Gastrocnemius medialis (tissue), 4 donors: ENCODE measurements around the gene MXRA8. TPM values are rescaled to one million over a fixed set of nuclear protein-coding genes. Genes with fewer than 3 reads are reported as not detected.

Source experiments
- ATAC-seq, 2 donors: fragments of 150-250 bp; one replicate each; pipeline ENCODE4 v1.9.1; 2016
- DNase-seq, 2 donors: peaks; one replicate each; pipeline ENCODE4 v3.0.0-alpha.2; 2019
- H3K27ac ChIP-seq, 4 donors: fragments of 200-600 bp; sonication (generic); 1 replicate in 1 of 4; 2 replicates in 3 of 4; pipeline ENCODE4 v1.5.1; 2016 to 2018; ENCODE audit warnings: mild to moderate bottlenecking in 2 of 4, moderate library complexity in 1 of 4
- H3K27me3 ChIP-seq, 3 donors: fragments of 200-600 bp; sonication (generic) in 2 of 3; 1 replicate in 1 of 3; 2 replicates in 2 of 3; pipeline versions ENCODE4 v1.5.1 to v1.6.0; 2016 to 2019; ENCODE audit warnings: mild to moderate bottlenecking in 1 of 3, moderate library complexity in 1 of 3
- H3K36me3 ChIP-seq, 2 donors: fragments of 200-600 bp; sonication (generic) in 1 of 2; one replicate each; pipeline ENCODE4 v1.5.1; 2017 to 2018
- H3K4me1 ChIP-seq, 2 donors: fragments of 200-600 bp; sonication (generic) in 1 of 2; one replicate each; pipeline ENCODE4 v1.5.1; 2016 to 2017; ENCODE audit warnings: mild to moderate bottlenecking in 2 of 2
- H3K4me3 ChIP-seq, 4 donors: fragments of 200-600 bp; sonication (generic) in 3 of 4; 1 replicate in 1 of 4; 2 replicates in 3 of 4; pipeline ENCODE4 v1.5.1; 2016 to 2019; ENCODE audit warnings: mild to moderate bottlenecking in 2 of 4
- H3K9me3 ChIP-seq, 3 donors: fragments of 200-600 bp; sonication (generic) in 2 of 3; 1 replicate in 1 of 3; 2 replicates in 2 of 3; pipeline ENCODE4 v1.5.1; 2016 to 2019
- POLR2A ChIP-seq, 2 donors: fragments of 450-650 bp; IDR thresholded peaks; one replicate each; pipeline ENCODE4 v1.6.1; 2017; ENCODE audit warnings: antibody characterized with exemption in 2 of 2, mild to moderate bottlenecking in 2 of 2, moderate library complexity in 2 of 2
- in situ Hi-C, 4 donors: fragments of 200-750 bp; cut with MboI; loops; one replicate each; pipeline versions ENCODE4 v1.15.0 to v1.8.0; 2017; ENCODE audit warnings: low sequenced_read_pairs in 4 of 4
- intact Hi-C: fragments of 100-400 bp; cut with DNase I; formaldehyde crosslinking; loops from one replicate; pipeline ENCODE4 v1.15.1; 2023; ENCODE audit warnings: low total_unique reads
- total RNA-seq, 4 donors: library from RNA; depleted of rRNA; stranded (reverse); fragments of >200 nt; gene quantifications; one replicate each; pipeline versions ENCODE4 v1.1.0 to v1.2.3, GENCODE V29; 2016
- TF ChIP-seq, protein P1 (sequence below), 5 experiments: fragments of 450-650 bp in 3 of 5; fragments of 200-600 bp in 2 of 5; sonication (generic) in 2 of 5; IDR thresholded peaks in 4 of 5; conservative IDR thresholded peaks in 1 of 5; 1 replicate in 4 of 5; 2 replicates in 1 of 5; pipeline ENCODE4 v1.5.1; 2016 to 2019; ENCODE audit warnings: antibody characterized with exemption in 5 of 5, mild to moderate bottlenecking in 3 of 5, moderate library complexity in 3 of 5

The MXRA8 gene
- total RNA-seq, 4 donors from 2014 or later, result 13.9 to 41.9 (median 34.2) TPM

DNA sequence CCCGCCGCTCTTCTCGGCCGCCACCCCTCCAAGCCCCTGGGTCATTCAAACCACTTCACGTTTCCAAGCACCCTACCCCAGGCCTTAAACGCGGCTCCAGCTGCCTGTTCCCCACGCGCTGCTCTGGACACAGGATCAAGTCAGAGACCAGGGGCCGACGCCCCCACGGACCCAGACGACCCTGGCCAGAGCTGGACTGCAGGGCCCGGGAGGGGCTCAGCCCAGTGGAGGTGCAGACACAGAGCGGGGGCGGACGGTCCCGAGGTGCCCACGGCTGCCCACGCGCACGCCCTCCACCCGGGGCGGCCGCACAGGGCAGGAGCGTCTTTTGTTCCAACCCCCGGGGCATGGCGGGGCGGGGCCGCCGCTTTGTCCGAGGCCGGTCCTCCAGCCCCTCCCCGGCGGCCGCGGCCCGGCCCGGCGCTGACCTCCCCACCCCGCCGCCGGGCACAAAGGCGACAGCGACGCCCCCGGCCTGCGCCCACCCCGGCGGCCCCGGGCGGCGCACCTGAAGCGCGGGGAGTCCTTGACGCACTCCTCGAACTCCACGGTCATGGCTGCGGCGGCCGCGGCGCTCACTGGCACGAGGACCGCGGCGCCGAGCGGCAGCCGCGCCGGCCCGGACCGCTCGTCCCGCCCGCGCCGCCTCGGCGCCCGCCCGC, 51.0 kb downstream of the MXRA8 start:
- ATAC-seq (peak; percentile 15 to 16), DNase-seq (no peak)
- Histone ChIP-seq H3K27ac (peak overlapping the region; percentile 88 to 100 (median 96)), H3K4me3 (peak overlapping the region; percentile 57 to 92 (median 74)), H3K36me3 (peaks cover 0 to 11% of the 10 kb centered on the region in 2 donors), H3K9me3 (no peaks in the 10 kb centered on the region), H3K4me1 (peaks cover 38 to 46% of the 10 kb centered on the region in 2 donors), H3K27me3 (no peaks in the 10 kb centered on the region)
- in situ Hi-C loops (no loop called here), intact Hi-C loops (loop anchor here (2.0 kb wide), 1 partner anchor 35 kb away; the partner anchor contains the start of gene UBE2J2)
- TF ChIP-seq, protein P1, sequence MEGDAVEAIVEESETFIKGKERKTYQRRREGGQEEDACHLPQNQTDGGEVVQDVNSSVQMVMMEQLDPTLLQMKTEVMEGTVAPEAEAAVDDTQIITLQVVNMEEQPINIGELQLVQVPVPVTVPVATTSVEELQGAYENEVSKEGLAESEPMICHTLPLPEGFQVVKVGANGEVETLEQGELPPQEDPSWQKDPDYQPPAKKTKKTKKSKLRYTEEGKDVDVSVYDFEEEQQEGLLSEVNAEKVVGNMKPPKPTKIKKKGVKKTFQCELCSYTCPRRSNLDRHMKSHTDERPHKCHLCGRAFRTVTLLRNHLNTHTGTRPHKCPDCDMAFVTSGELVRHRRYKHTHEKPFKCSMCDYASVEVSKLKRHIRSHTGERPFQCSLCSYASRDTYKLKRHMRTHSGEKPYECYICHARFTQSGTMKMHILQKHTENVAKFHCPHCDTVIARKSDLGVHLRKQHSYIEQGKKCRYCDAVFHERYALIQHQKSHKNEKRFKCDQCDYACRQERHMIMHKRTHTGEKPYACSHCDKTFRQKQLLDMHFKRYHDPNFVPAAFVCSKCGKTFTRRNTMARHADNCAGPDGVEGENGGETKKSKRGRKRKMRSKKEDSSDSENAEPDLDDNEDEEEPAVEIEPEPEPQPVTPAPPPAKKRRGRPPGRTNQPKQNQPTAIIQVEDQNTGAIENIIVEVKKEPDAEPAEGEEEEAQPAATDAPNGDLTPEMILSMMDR (IDR thresholded peaks at IDR 0.05 in 4 of 5, conservative IDR thresholded peaks at IDR 0.05 in 1 of 5), result no peak
- TF ChIP-seq POLR2A (IDR thresholded peaks at IDR 0.05), result peak; percentile 66 to 74

DNA sequence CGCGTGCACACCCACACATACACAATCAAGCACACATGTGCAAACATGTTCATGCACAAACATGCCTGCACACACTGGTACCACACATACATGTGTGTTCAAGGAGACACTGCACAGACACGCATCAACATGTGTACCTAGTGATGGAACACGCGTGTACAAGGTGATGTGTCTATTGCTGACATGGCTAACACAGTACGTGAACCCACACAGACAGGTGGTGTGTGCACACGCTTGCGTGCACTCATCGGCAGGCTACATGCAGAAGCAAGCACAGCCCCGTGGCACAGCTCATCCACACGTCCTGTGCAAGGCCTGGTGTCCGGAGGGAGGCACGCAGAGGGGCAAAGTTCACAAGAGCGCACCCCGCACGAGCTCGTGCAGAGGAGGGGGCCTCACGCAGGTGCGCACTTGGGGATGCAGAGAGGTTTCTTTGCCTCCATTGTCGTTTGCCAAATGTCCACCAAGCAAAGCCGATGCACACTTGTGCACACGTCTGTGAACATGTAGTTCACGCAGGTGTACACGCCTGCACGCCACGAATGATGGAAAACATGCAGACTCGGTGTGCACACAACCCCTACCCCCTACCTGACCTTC, 51.6 kb downstream of the MXRA8 start:
- DNase-seq, result no peak
- ATAC-seq, result no peak
- intact Hi-C loops, result loop anchor here (2.0 kb wide), 1 partner anchor 34 kb away; the partner anchor contains the start of gene UBE2J2
- Histone ChIP-seq H3K27ac (peak overlapping the region; percentile 88 to 100 (median 96)), H3K4me3 (peak overlapping the region; percentile 57 to 92 (median 74)), H3K36me3 (peaks cover 0 to 8% of the 10 kb centered on the region in 2 donors), H3K4me1 (peaks cover 38 to 46% of the 10 kb centered on the region in 2 donors), H3K27me3 (no peaks in the 10 kb centered on the region), H3K9me3 (no peaks in the 10 kb centered on the region)
- TF ChIP-seq POLR2A (IDR thresholded peaks at IDR 0.05), result no peak
- TF ChIP-seq, protein P1 (IDR thresholded peaks at IDR 0.05 in 4 of 5, conservative IDR thresholded peaks at IDR 0.05 in 1 of 5), result no peak
- in situ Hi-C loops, result no loop called here

DNA sequence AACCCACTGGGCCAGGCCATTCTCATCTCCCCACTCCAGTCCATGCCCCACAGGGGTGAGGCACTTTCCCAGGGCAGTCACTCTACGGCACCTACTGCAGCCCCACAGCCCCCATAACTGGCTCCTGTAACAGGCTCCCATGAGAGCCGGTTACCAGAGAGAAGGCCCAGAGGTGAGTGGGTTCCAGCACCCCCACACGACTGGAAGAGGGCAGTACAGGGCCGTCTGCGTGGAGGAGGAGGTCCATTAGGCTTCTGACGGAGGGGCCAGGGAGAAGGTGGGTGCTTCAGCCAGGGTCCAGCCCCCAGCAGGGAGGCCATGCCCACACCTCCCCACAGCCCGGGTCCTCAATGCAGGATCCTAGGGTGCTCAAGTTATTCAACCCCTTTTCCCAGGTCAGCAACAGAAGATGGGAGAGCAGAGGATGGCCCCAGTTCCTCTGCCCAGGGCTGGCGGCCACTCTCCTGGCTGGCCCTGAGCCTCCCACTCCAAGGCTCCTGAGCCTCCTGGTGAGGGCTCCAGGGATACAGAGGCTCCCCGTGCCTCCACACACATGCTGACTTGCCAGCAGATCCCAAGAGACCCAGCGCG, 52.2 kb downstream of the MXRA8 start:
- Histone ChIP-seq H3K9me3 (no peaks in the 10 kb centered on the region), H3K4me3 (peak overlapping the region; percentile 57 to 92 (median 74)), H3K36me3 (peaks cover 0 to 2% of the 10 kb centered on the region in 2 donors), H3K4me1 (peaks cover 38 to 46% of the 10 kb centered on the region in 2 donors), H3K27me3 (no peaks in the 10 kb centered on the region), H3K27ac (peak overlapping the region; percentile 58 to 71 (median 67))
- TF ChIP-seq, protein P1 (IDR thresholded peaks at IDR 0.05 in 4 of 5, conservative IDR thresholded peaks at IDR 0.05 in 1 of 5), result no peak
- TF ChIP-seq POLR2A (IDR thresholded peaks at IDR 0.05), result no peak
- in situ Hi-C loops, result no loop called here
- ATAC-seq (no peak), DNase-seq (no peak)
- intact Hi-C loops, result loop anchor here (2.0 kb wide), 1 partner anchor 33 kb away; the partner anchor contains the start of gene UBE2J2

DNA sequence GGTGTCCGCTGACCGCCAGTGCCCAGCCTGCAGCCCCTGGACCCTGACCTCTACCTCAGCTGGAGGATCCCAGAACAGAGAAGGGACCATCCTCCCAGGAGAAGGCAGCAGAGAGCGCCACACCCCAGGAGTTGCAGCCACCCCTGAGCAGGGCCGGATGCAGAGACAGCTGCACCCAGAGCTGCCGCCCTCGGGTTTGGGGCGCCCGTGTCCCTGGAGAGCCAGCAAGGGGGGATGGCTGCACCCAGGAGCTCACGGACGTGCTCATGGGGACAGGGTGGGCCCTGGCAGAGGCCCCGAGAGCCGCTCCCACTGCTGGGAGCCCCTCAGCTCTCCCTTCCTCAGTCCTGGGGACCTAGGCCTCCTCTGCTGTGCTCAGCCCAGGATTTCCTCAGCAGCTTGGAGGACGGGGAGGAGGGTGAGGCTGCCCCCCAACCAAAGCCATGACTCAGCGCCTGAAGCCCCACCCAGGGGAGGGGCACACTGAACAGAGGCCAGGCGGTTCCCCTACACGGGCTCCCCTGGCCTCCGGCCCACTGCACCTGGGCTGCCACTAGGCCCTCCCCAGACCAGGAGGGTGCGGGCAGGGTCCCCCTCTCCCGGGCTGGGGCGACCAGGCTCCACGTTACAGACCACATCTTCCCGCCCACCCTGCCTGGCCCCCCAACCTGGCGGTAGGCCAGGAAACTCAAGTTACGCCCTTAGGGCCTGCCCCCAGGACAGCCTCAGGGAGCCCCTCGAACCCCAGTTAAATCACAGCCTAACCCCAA, 52.9 kb downstream of the MXRA8 start:
- in situ Hi-C loops, result no loop called here
- TF ChIP-seq, protein P1 (IDR thresholded peaks at IDR 0.05 in 4 of 5, conservative IDR thresholded peaks at IDR 0.05 in 1 of 5), result no peak
- no peak for TF ChIP-seq POLR2A (IDR thresholded peaks at IDR 0.05)
- Histone ChIP-seq H3K9me3 (no peaks in the 10 kb centered on the region), H3K27ac (peak overlapping the region; percentile 58 to 71 (median 67)), H3K4me3 (peak overlapping the region; percentile 35 to 92 (median 61)), H3K4me1 (peaks cover 38 to 46% of the 10 kb centered on the region in 2 donors), H3K27me3 (no peaks in the 10 kb centered on the region), H3K36me3 (no peaks in the 10 kb centered on the region)
- ATAC-seq, result no peak
- intact Hi-C loops, result loop anchor here (2.0 kb wide), 1 partner anchor 33 kb away; the partner anchor contains the start of gene UBE2J2
- DNase-seq, result peak in 1 of 2 donors; percentile 57
